Endometrial microvascular endothelial cells (primary cell): ENCODE measurements around the gene LRRFIP2. TPM values are rescaled to one million over a fixed set of nuclear protein-coding genes. Genes with fewer than 3 reads are reported as not detected.
"Not testable (repeated sequence)": the region's sequence is repeated elsewhere in the genome, so short reads cannot be mapped to it uniquely, and the experiment has no call there.

Source experiments
- in situ Hi-C: cut with HindIII; loops from 2 replicates; pipeline ENCODE4 v1.10.0; 2017; ENCODE audit warnings: low sequenced_read_pairs, low pct_unique_long_range_greater_than_20kb; ENCODE audit errors: inconsistent ontology term
- total RNA-seq: library from RNA; depleted of rRNA; stranded (reverse); fragments of >200 nt; gene quantifications from one replicate; pipeline ENCODE4 v1.2.3, GENCODE V29; 2015; ENCODE audit errors: inconsistent ontology term

Gene LRRFIP2
- total RNA-seq, 1 donor from 2014 or later, result 47.3 TPM

DNA sequence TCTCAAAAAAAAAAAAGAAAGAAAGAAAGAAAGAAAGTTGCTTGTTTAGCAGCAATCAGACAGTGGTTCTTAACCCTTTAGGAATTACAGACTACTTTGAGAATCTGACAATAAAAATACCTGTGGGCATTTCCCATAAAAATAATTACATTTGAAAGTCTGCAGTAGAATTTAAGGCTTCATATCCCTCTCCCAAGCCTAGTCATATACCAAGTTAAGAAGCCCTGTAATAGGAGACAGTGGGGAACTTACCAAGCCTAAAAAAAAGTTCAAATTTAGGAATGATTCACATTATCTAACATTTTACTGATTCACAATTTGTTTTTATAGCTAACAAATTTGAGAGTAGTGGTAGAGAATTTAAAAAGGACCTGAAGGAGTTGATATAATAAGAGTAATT is 47.5 kb downstream of the LRRFIP2 start:
- in situ Hi-C loops, result no loop called here

DNA sequence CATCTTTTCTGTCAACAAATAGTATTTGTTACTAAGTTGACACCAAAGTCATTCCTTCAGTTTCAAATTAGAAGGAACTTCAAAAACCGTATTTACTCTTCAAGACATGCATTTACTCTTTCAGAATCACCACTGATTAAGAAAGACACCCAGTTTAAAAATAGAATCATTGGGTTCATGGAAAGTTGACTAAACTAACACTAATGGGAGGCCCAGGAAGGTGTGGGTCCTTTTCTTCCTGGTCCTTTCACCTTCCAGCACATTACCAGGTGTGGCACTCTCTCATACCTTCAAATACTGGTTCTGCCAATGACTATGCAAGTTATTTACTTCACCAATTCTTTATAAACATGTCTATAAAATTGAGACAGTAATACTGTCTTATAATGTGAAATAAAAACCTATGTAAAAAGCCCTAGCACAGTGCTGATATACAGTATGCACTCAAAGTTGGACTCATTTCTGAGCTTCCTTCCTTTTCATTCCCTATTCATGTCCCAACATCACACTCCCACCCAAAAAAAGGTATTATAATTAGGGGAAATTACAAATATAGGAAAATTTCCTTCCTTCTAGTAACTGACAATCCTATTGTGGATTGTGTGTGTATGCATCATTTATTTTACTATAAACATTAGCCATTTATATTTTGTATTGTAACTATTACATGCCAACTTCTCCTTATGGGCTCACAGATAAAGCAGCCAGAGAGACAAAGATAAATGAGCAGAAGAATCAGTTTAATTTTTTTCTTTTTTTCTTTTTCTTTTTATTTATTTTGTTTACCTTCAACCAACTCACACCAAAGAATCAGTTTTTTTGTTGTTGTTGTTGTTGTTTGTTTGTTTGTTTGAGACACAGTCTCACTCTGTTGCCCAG is 48.9 kb downstream of the LRRFIP2 start:
- in situ Hi-C loops, result no loop called here

DNA sequence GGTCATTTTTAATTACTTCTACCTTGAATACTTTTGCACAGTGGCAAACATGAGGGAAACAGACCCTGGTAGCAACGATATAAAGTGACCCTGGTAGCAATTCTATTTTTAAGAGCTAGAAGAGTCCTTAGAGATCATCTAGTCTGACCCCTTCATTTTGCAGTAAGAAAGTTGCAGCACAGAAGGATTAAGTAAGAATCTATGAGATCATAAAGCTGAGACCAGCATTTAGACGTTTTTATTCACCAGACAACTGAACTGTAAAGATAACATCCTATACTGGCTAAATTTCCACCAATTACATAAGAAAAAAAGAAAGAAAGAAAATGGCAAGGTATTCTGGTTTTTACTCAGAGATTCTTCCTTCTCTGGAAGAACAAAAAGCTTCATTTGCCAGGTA is 49.9 kb downstream of the LRRFIP2 start:
- in situ Hi-C loops, result no loop called here

- in situ Hi-C loops, result no loop called here
Measured at GRCh38 chr3:37123292-37123691, 51.1 kb downstream of the LRRFIP2 start.

DNA sequence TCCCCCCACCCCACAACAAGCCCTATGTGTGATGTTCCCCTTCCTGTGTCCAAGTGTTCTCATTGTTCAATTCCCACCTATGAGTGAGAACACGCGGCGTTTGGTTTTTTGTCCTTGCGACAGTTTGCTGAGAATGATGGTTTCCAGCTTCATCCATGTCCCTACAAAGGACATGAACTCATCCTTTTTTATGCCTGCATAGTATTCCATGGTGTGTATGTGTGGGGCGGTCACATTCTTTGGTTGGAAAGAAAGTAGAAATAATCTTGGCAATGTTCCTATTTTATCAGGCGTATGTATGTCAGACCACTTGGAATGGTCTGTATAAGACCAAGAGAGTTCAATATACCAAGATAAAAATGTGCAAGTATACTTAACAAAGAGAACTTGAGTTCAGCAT is 52.3 kb downstream of the LRRFIP2 start:
- in situ Hi-C loops, result not testable (repeated sequence)

DNA sequence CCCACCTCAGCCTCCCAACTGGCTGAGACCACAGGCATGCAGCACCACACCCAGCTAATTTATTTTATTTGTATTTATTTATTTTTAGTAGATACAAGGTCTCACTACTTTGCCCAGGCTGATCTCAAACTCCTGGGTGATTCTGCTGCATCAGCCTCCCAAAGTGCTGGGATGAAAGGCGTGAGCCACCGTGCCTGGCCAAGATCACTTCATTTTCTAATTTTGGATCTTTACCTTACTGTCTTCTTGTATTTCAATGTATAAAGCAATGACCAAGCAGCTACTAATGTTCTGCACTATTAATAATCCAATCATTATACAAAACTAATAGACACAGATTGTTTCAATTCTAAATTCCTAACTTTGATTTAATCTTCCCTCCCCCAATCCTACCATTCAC is 56.2 kb downstream of the LRRFIP2 start:
- in situ Hi-C loops, result no loop called here

DNA sequence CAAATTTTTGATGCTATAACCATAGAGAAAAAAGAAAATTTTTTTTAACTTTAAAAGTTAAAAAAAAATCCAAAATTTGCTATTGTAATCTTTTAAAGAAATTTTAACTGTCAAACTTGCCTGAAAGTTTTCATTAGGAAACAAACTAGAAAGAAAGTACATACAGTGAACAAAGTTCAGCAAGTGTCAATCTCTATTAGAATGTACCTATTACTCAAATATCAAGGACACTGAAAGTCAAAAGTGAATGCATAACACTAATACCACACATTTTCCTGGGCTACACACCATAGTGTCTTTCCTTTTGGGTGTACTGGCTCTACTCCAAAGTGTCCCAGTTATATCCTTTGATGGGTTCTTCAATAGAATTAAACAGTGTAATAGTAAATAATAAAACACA is 56.8 kb downstream of the LRRFIP2 start:
- in situ Hi-C loops, result no loop called here

GRCh38 chr3:37116998-37117397 is 57.4 kb downstream of the LRRFIP2 start:
- in situ Hi-C loops, result no loop called here

DNA sequence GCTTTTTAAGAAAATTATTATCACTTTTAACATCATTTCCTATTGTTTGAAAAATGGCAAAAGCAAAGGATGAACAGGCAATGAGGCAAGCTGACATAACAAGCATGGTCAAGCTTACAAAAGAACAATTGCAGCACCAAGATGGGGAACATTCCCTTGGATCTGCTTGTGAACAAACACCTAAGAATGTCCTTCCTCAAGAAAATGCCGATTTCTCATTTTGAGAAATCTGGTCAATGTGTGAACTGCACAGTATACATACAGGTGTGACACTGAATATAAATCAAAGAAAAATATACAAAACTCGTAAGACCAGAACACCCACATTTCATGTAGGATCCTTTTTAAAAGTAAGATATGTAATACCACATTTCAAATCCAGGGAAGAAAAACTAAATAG is 58.9 kb downstream of the LRRFIP2 start:
- in situ Hi-C loops, result no loop called here

- in situ Hi-C loops, result no loop called here
Measured at GRCh38 chr3:37114251-37115145, 59.9 kb downstream of the LRRFIP2 start.

DNA sequence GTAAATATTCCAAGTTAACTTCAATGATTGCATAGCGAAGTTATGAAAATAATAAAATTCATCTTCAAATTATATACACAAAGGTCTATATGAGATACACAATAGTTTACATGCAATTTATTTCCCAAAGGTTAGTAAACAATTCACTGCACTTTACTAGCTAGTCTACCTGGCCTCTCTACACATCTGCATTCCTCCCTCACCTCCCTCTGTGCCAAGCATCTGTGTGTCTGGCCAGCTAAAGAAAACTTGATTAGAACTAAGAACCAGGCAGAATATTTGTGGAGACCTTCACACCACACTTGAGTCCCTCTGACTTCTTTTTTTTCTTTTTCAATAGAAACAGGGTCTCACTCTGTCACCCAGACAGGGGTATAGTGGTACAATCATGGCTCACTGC is 61.4 kb downstream of the LRRFIP2 start:
- in situ Hi-C loops, result no loop called here

DNA sequence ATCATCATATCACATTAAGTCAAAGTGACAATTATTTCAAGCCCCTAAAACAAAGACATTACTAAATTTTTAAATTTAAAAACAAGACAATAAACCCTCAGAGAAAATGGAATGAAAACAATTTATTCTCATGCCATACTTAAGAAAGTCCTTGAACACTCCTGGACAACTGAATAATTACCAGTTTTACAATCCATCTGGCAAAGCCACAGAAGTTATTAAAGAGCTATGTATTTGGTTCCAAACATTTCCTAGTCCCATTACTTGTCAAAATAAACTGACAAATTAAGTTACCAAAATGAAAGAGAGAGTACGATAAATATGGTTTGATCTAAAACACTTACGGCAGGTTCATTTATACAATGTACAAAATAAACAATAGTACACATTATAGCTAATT is 63.2 kb downstream of the LRRFIP2 start:
- in situ Hi-C loops, result no loop called here

DNA sequence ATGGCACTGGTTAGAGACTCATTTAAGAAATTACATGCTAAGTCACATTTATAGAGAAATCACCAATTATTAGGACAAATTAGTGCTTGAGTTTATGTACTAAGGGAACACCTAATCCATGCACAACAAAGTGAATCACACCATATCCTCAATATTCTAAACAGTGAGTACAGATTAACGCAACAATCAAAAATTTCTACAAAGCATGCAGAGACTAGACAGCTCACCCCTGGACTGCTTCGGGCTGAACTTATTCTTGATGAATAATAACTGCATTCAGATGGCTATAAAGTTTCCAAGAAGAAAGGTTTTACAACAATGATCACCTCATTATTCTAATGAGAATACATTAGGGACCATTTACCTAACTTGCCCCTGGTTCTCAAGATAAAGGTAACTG is 66.5 kb downstream of the LRRFIP2 start:
- in situ Hi-C loops, result no loop called here

DNA sequence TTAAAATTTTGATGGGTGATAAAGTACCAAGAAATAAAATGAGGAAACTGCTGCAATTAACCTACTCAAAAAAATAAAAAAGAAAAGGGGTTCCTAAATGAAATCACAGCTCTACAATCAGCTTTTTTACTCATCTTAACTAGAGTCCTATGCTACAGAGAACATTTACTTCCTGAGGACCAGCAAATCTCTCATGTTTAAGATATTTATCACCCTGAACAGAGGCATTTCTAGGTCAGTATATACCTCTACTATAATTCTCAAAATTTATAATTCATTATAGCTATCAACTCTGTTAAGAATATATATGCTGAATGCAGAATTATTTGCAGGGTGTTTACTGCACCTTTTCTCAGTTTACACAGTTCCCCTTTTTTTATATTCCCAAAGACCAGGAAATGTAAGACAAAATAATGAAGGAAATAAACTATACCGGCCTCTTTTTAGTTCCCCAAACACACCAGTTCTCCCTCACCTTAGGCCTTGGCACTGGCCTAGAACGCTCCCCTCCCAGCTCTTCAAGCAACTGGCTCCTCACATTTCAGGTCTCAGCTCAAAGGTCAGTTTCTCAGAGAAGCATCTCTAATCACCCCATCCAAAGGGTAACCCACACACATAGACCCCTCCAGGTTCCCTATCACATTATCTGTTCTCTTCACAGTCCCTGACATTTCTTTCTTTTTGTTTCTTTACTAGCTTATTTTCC is 71.1 kb downstream of the LRRFIP2 start:
- in situ Hi-C loops, result no loop called here

- in situ Hi-C loops, result no loop called here
Measured at GRCh38 chr3:37100411-37100810, 74.0 kb downstream of the LRRFIP2 start.

GRCh38 chr3:37099469-37099868 is 74.9 kb downstream of the LRRFIP2 start:
- in situ Hi-C loops, result no loop called here

DNA sequence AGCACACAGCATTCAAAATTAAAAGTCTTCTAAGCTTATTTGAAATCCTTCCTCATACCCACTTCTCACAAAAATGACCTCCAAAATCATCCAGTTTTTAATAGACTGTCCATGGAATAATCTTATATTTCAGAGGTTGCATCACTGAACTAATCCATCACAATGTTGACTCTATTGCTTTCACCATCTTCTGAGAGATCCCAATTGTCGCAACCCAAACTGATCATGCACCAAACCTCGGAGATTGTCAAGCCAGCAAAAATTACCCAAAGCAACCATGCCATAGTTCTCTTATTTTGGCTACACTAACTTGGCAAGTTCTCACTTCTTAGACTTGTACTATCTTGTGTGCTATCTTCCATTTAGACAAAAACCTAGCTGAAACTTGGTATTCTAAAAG is 75.5 kb downstream of the LRRFIP2 start:
- in situ Hi-C loops, result no loop called here

DNA sequence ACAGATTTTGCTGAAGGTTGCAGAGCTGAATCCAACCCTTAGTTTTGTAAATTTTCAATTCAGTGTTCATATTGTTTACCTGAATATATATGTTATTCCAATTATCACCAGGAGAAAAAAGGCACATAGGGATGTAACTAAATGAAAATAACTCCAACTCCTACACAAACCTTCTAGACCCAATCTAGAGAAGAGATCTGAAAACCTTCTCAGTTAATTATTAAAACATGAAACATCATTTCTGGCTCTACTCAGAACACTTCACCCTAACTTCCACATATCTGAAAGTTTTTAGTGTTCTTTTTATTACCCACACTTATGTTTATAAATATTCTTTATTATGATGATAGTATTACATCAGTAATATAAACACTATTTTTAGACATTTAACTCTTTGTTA is 76.6 kb downstream of the LRRFIP2 start:
- in situ Hi-C loops, result no loop called here

DNA sequence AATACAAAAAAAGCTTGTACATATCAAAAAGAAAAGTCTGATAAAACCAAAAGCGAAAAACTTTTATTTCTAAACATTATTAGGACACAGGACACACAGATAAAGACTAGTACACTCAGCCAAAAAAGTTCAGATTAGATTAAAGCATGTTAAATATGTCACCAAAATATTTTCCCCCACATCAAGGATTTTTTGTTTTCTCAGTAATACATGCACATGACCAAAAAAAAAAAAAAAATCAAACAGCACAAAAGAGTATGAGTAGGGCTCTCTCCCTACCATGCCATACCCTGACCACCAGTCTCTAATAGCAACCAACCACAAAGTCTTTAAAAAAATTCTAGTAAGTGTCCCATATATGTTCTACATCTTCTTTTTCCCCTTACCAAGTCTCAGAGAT is 77.4 kb downstream of the LRRFIP2 start:
- in situ Hi-C loops, result no loop called here
